Upper lobe of left lung (tissue), 4 donors: ENCODE results near the gene SEMA3G.

Source experiments
- CTCF ChIP-seq, 6 experiments: fragments of 450-650 bp in 4 of 6; fragments of 200-600 bp in 2 of 6; sonication (generic) in 2 of 6; IDR thresholded peaks; one replicate each; pipeline ENCODE4 v1.5.1; 2016 to 2019; ENCODE audit warnings: antibody characterized with exemption in 6 of 6
- POLR2A ChIP-seq, 4 donors: fragments of 450-650 bp; IDR thresholded peaks; one replicate each; pipeline ENCODE4 v1.5.1; 2016 to 2017; ENCODE audit warnings: antibody characterized with exemption in 4 of 4, mild to moderate bottlenecking in 2 of 4
- POLR2AphosphoS5 ChIP-seq, 2 donors: sonication (generic); formaldehyde crosslinking; IDR thresholded peaks; one replicate each; pipeline ENCODE4 v1.5.1; 2017; ENCODE audit warnings: antibody characterized with exemption in 2 of 2

GRCh38 chr3:52484680-52485461, 40.0 kb upstream of the SEMA3G start:
- TF ChIP-seq CTCF (IDR thresholded peaks at IDR 0.05) (no peak), POLR2A (IDR thresholded peaks at IDR 0.05) (no peak), POLR2AphosphoS5 (IDR thresholded peaks at IDR 0.05) (no peak)
